Neural cell (in vitro differentiated cells): ENCODE data around the gene LCN2. TPM values are rescaled to one million over a fixed set of nuclear protein-coding genes. Genes with fewer than 3 reads are reported as not detected.

Experiments used
- H2AFZ ChIP-seq: fragments of 200-600, 300-800 bp; sonication (generic), shearing (Covaris generic); 2 replicates; pipeline ENCODE4 v1.6.0; 2014; ENCODE audit warnings: low read depth, mild to moderate bottlenecking, antibody characterized with exemption, low read length, moderate library complexity
- H3F3A ChIP-seq: fragments of 200-600 bp; shearing (Covaris generic); 2 replicates; pipeline ENCODE4 v1.6.1; 2016; ENCODE audit warnings: mild to moderate bottlenecking, moderate library complexity, mixed read lengths, antibody characterized with exemption, low read length; ENCODE audit not compliant: insufficient read depth, poor library complexity, severe bottlenecking
- H3K27ac ChIP-seq: fragments of 200-600, 300-800 bp; sonication (generic), shearing (Covaris generic); 2 replicates; pipeline ENCODE4 v1.5.1; 2014; ENCODE audit warnings: mild to moderate bottlenecking, low read length, moderate library complexity
- H3K27me3 ChIP-seq: fragments of 300-800, 200-600 bp; sonication (generic), shearing (Covaris generic); 2 replicates; pipeline ENCODE4 v1.6.0; 2014; ENCODE audit warnings: mild to moderate bottlenecking, low read depth, low read length, moderate library complexity; ENCODE audit not compliant: insufficient read depth
- H3K36me3 ChIP-seq: fragments of 300-800, 200-600 bp; sonication (generic), shearing (Covaris generic); 2 replicates; pipeline ENCODE4 v1.5.1; 2014; ENCODE audit warnings: mild to moderate bottlenecking, antibody characterized with exemption, low read length, moderate library complexity; ENCODE audit not compliant: insufficient read depth
- H3K4me2 ChIP-seq: fragments of 300-800, 200-600 bp; sonication (generic), shearing (Covaris generic); 2 replicates; pipeline ENCODE4 v1.6.0; 2014; ENCODE audit warnings: mild to moderate bottlenecking, low read length
- H3K4me3 ChIP-seq: fragments of 300-800, 200-600 bp; sonication (generic), shearing (Covaris generic); 2 replicates; pipeline ENCODE4 v1.5.1; 2014; ENCODE audit warnings: mild to moderate bottlenecking, low read length, moderate library complexity
- H3K79me2 ChIP-seq: fragments of 200-600 bp; shearing (Covaris generic); replicated peaks from 2 replicates; pipeline ENCODE4 v1.6.0; 2014; ENCODE audit warnings: mild to moderate bottlenecking, low read length, moderate library complexity; ENCODE audit not compliant: insufficient read depth
- H3K9ac ChIP-seq: fragments of 300-800, 200-600 bp; sonication (generic), shearing (Covaris generic); 2 replicates; pipeline ENCODE4 v1.6.1; 2016; ENCODE audit warnings: mild to moderate bottlenecking, low read length, mixed read lengths
- H3K9me2 ChIP-seq: fragments of 200-600 bp; shearing (Covaris generic); 2 replicates; pipeline ENCODE4 v1.6.1; 2016; ENCODE audit warnings: mild to moderate bottlenecking, low read length, mixed read lengths; ENCODE audit not compliant: insufficient read depth
- H3K9me3 ChIP-seq: fragments of 200-600, 300-800 bp; sonication (generic), shearing (Covaris generic); 2 replicates; pipeline ENCODE4 v1.6.1; 2016; ENCODE audit warnings: mild to moderate bottlenecking, mixed run types, low read length, moderate library complexity, mixed read lengths
- H4K20me1 ChIP-seq: fragments of 200-600 bp; shearing (Covaris generic); 2 replicates; pipeline ENCODE4 v1.6.1; 2016; ENCODE audit warnings: mild to moderate bottlenecking, mixed run types; ENCODE audit not compliant: insufficient read depth
- CTCF ChIP-seq: fragments of 450-650 bp; IDR thresholded peaks from 2 replicates; pipeline ENCODE4 v1.5.1; 2014; ENCODE audit warnings: antibody characterized with exemption, mild to moderate bottlenecking, moderate library complexity; ENCODE audit not compliant: poor library complexity, severe bottlenecking
- EP300 ChIP-seq: fragments of 450-650 bp; conservative IDR thresholded peaks from 2 replicates; pipeline ENCODE4 v1.6.1; 2014; ENCODE audit warnings: antibody characterized with exemption, mild to moderate bottlenecking, moderate library complexity; ENCODE audit not compliant: poor library complexity, severe bottlenecking
- EZH2 ChIP-seq: fragments of 200-600, 300-800 bp; shearing (Covaris generic), sonication (generic); IDR thresholded peaks from 2 replicates; pipeline ENCODE4 v1.6.1; 2014; ENCODE audit warnings: antibody characterized with exemption, low read length, borderline replicate concordance, mild to moderate bottlenecking; ENCODE audit not compliant: insufficient read depth, poor library complexity, severe bottlenecking
- MXI1 ChIP-seq: fragments of 450-650 bp; conservative IDR thresholded peaks from 2 replicates; pipeline ENCODE4 v1.6.1; 2014; ENCODE audit warnings: antibody characterized with exemption, mild to moderate bottlenecking; ENCODE audit not compliant: poor library complexity, severe bottlenecking
- POLR2AphosphoS5 ChIP-seq: IDR thresholded peaks from 2 replicates; pipeline ENCODE4 v1.6.1; 2012
- RAD21 ChIP-seq: fragments of 450-650 bp; conservative IDR thresholded peaks from 2 replicates; pipeline ENCODE4 v1.6.1; 2014; ENCODE audit warnings: antibody characterized with exemption, mild to moderate bottlenecking, moderate library complexity
- REST ChIP-seq: IDR thresholded peaks from 2 replicates; pipeline ENCODE4 v1.6.1; 2012; ENCODE audit warnings: borderline replicate concordance
- SMC3 ChIP-seq: fragments of 450-650 bp; conservative IDR thresholded peaks from 2 replicates; pipeline ENCODE4 v1.6.1; 2014; ENCODE audit warnings: antibody characterized with exemption, mild to moderate bottlenecking, moderate library complexity; ENCODE audit not compliant: poor library complexity
- TAF1 ChIP-seq: IDR thresholded peaks from 2 replicates; pipeline ENCODE4 v1.6.1; 2012; ENCODE audit warnings: low read depth
- polyA plus RNA-seq: library from polyadenylated mRNA; depleted of rRNA; stranded (reverse); fragments of >200 nt; gene quantifications from 2 replicates; pipeline ENCODE4 v1.2.3, GENCODE V29; 2014

The LCN2 gene
- polyA plus RNA-seq, 1 donor from 2014 or later = not detected

GRCh38 chr9:128152133-128153059 is 3.1 kb downstream of the LCN2 start:
- H3K79me2 ChIP-seq = no peaks in the 10 kb centered on the region

More at GRCh38 chr9:128152133-128153059, 3.1 kb downstream of the LCN2 start:
- Histone ChIP-seq H3K9ac (no peak overlapping the region), H3K36me3 (no peaks in the 10 kb centered on the region), H3F3A (no peaks in the 10 kb centered on the region), H3K27me3 (no peaks in the 10 kb centered on the region), H3K9me3 (no peaks in the 10 kb centered on the region), H4K20me1 (no peaks in the 10 kb centered on the region), H3K4me3 (no peak overlapping the region), H3K4me2 (no peak overlapping the region), H3K9me2 (no peaks in the 10 kb centered on the region), H3K27ac (no peak overlapping the region), H2AFZ (no peak overlapping the region)
- TF ChIP-seq MXI1 (no peak), EP300 (no peak), POLR2AphosphoS5 (no peak), SMC3 (no peak), RAD21 (no peak), EZH2 (no peak), REST (no peak), TAF1 (no peak), CTCF (no peak)
